Neural crest cell (in vitro differentiated cells): ENCODE results near the gene RGS8. TPM values are rescaled to one million over a fixed set of nuclear protein-coding genes. Genes with fewer than 3 reads are reported as not detected.

Experiments used
- DNase-seq: peaks from one replicate; pipeline ENCODE4 v3.0.0; 2021; ENCODE audit warnings: low read depth, mixed read lengths, low spot score
- H3K27ac Mint-ChIP-seq: one replicate; pipeline ENCODE4 v1.8.0; 2021; ENCODE audit warnings: mild to moderate bottlenecking, mixed read lengths; ENCODE audit not compliant: unreplicated experiment
- H3K27me3 Mint-ChIP-seq: 2 replicates; pipeline ENCODE4 v1.8.0; 2021; ENCODE audit warnings: low read depth, mild to moderate bottlenecking, mixed read lengths
- H3K36me3 Mint-ChIP-seq: 2 replicates; pipeline ENCODE4 v1.8.0; 2021; ENCODE audit warnings: low read depth, mild to moderate bottlenecking, mixed read lengths
- H3K4me1 Mint-ChIP-seq: 2 replicates; pipeline ENCODE4 v1.8.0; 2021; ENCODE audit warnings: mixed read lengths
- H3K4me3 Mint-ChIP-seq: one replicate; pipeline ENCODE4 v1.8.0; 2021; ENCODE audit warnings: mild to moderate bottlenecking, mixed read lengths
- H3K9me3 Mint-ChIP-seq: 2 replicates; pipeline ENCODE4 v1.8.0; 2021; ENCODE audit warnings: mixed read lengths
- total RNA-seq: library from RNA; stranded (reverse); gene quantifications from 2 replicates; pipeline ENCODE4 v1.2.1, GENCODE V29; 2021
- TF ChIP-seq, protein P1 (sequence below): fragments of 200-600 bp; sonication (generic); conservative IDR thresholded peaks from 2 replicates; pipeline ENCODE4 v1.5.0; 2021; ENCODE audit warnings: antibody characterized with exemption, mild to moderate bottlenecking

RGS8 gene
- total RNA-seq, 1 donor from 2014 or later: 1.8 TPM

DNA sequence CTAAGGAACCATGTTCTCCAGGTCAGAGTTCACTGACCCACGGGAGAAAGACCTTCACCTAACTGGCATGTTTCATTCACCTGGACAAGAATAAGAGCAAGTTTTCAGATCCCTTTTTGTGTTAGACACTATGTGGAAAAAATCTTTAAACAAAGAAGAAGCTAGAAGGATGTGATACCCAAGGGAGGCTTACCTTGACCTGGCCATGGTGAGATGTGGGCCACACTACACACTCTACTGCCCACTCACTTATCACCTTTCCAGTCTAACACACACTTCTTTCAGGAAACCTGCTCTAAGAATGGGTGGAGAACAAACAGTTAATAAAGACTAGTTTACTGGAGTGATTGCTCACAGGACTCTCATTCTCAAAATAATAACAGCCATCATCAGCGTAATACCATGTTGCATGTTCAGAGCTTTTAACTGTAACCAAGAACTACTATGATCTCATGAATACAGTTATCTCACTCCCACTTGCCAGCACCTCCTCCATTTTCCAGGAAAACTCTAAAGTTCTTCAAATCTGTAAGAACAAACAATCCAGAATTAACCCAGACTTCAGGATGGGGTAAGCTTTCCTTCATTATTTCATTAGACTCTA lies 1.4 kb downstream of the RGS8 start:
- Mint-ChIP-seq H3K36me3 (no peaks in the 10 kb centered on the region), H3K27me3 (peaks cover 16% of the 10 kb centered on the region), H3K4me1 (peaks cover 10% of the 10 kb centered on the region), H3K27ac (no peak overlapping the region), H3K9me3 (no peaks in the 10 kb centered on the region), H3K4me3 (no peak overlapping the region)
- no peak for DNase-seq
- TF ChIP-seq, protein P1, sequence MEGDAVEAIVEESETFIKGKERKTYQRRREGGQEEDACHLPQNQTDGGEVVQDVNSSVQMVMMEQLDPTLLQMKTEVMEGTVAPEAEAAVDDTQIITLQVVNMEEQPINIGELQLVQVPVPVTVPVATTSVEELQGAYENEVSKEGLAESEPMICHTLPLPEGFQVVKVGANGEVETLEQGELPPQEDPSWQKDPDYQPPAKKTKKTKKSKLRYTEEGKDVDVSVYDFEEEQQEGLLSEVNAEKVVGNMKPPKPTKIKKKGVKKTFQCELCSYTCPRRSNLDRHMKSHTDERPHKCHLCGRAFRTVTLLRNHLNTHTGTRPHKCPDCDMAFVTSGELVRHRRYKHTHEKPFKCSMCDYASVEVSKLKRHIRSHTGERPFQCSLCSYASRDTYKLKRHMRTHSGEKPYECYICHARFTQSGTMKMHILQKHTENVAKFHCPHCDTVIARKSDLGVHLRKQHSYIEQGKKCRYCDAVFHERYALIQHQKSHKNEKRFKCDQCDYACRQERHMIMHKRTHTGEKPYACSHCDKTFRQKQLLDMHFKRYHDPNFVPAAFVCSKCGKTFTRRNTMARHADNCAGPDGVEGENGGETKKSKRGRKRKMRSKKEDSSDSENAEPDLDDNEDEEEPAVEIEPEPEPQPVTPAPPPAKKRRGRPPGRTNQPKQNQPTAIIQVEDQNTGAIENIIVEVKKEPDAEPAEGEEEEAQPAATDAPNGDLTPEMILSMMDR: no peak

DNA sequence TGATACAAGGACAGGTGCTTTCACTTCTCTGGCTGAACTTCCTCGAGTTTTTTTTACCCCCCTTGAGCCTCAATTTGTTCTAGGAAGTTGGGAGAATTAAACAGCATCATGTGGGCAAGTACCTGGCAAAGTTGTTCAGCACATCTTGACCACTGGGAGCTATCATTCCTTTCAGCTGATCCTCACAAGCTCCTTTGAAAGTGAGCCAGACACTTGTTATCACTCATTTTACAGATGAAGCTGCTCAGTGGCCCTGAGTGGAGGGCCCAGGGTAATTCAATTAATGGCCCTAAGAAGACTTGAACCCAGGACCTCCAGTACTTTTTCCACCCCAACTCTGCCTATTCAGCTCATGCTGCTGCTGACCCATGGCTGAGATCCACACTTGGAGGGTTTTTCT lies 2.0 kb downstream of the RGS8 start:
- Mint-ChIP-seq H3K4me1 (peaks cover 13% of the 10 kb centered on the region), H3K4me3 (no peak overlapping the region), H3K27ac (no peak overlapping the region), H3K36me3 (no peaks in the 10 kb centered on the region), H3K9me3 (no peaks in the 10 kb centered on the region), H3K27me3 (peaks cover 16% of the 10 kb centered on the region)
- TF ChIP-seq, protein P1: no peak
- DNase-seq: no peak

GRCh38 chr1:182681568-182681912 lies 2.8 kb downstream of the RGS8 start:
- DNase-seq: no peak
- Mint-ChIP-seq H3K9me3 (no peaks in the 10 kb centered on the region), H3K4me1 (peaks cover 17% of the 10 kb centered on the region), H3K27me3 (peaks cover 16% of the 10 kb centered on the region), H3K27ac (peak overlapping the region; percentile 19), H3K36me3 (no peaks in the 10 kb centered on the region), H3K4me3 (no peak overlapping the region)
- TF ChIP-seq, protein P1: no peak

GRCh38 chr1:182680901-182681567 lies 3.4 kb downstream of the RGS8 start:
- H3K27ac Mint-ChIP-seq: peak overlapping the region; percentile 19
- no peaks in the 10 kb centered on the region for H3K36me3 Mint-ChIP-seq
- TF ChIP-seq, protein P1: no peak
- no peaks in the 10 kb centered on the region for H3K9me3 Mint-ChIP-seq
- no peak overlapping the region for H3K4me3 Mint-ChIP-seq
- no peak for DNase-seq
- peaks cover 22% of the 10 kb centered on the region for H3K4me1 Mint-ChIP-seq
- peaks cover 16% of the 10 kb centered on the region for H3K27me3 Mint-ChIP-seq

- TF ChIP-seq, protein P1: no peak
- no peak overlapping the region for H3K27ac Mint-ChIP-seq
- no peaks in the 10 kb centered on the region for H3K36me3 Mint-ChIP-seq
- H3K4me3 Mint-ChIP-seq: no peak overlapping the region
- H3K27me3 Mint-ChIP-seq: peaks cover 16% of the 10 kb centered on the region
- H3K9me3 Mint-ChIP-seq: no peaks in the 10 kb centered on the region
- peaks cover 27% of the 10 kb centered on the region for H3K4me1 Mint-ChIP-seq
- DNase-seq: no peak
These were observed 4.0 kb downstream of the RGS8 start for GRCh38 chr1:182680408-182680807.
